ENCODE data around the gene FGGY.
"Not testable (repeated sequence)": the region's sequence is repeated elsewhere in the genome, so short reads cannot be mapped to it uniquely, and the experiment has no call there.

The FGGY gene

GRCh38 chr1:59511476-59512465 is 214.9 kb downstream of the FGGY start:
- DNase-seq (ENCODE audit: low spot score), result no peak

DNA sequence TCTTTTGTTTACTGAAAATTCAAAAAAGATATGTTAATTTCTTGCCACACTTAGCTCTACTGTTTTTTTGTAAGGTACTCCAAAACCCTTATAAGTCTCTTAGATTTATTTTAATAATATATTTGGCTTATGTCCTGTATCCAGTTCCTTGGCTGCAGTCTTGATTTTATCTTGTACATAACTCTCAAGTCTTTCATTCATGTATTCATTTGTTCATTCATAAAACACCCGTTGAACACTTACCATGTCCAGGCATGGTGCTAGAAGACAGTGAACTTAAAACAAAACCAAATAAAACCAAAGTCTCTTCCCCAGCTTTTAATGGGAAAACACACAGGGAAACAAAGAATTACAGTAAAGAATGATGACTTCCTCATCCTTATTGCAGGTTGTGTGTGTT is 215.8 kb downstream of the FGGY start:
- no peak for DNase-seq (ENCODE audit: low spot score)

DNA sequence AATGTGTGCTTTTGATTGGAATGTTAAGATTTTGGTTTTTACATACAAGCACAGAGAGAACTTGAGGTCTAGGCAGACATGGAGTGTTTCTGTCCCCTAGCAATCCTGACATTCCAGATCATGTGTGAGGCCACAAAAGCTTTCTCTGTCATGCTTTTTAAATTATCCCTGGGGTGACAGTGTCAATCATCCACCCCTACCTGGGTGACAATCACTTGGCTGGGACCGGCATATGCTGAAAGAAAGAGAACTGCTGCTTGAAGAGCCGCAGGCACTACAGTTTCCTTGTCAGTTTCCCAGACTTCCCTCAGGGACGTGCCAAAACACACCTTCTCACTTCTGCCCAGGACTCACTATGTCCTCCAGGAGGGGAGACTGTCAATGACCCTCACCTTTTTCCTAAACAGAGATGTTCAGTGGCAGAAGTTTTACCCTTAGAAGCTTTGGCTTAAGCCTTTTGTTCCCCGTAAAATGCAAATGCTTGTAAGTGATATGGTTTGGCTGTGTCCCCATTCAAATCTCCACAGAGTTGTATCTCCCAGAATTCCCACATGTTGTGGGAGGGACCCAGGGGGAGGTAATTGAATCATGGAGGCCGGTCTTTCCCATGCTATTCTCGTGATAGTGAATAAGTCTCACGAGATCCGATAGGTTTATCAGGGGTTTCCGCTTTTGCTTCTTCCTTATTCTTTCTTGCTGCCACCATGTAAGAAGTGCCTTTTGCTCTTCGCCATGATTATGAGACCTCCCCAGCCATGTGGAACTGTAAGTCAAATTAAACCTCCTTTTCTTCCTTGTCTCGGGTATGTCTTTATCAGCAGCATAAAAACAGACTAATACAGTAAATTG is 217.4 kb downstream of the FGGY start:
- no peak for DNase-seq (ENCODE audit: low spot score)

GRCh38 chr1:59516881-59517280 is 220.0 kb downstream of the FGGY start:
- no peak for DNase-seq (ENCODE audit: low spot score)

GRCh38 chr1:59520194-59520593 is 223.3 kb downstream of the FGGY start:
- DNase-seq (ENCODE audit: low spot score), result no peak

- no peak for DNase-seq (ENCODE audit: low spot score)
Measured at GRCh38 chr1:59520827-59521418, 224.0 kb downstream of the FGGY start.

DNA sequence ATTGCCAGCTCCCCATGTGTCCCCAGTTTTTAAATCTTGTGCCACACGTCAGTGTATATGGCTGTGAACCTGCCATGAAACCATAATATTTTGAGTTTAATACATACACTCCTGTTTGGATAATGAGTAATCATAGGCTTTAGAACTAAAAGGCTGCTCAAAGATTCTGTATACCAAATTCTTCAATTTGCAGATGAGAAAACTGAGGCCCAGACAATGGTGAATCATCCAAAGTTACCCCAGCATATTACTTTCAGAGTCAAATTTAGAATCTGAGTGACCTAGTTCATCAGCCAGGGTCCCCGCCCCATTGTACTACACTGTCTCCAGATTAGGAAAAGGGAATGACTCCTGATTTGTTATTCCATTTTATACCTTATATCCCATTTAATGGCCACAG is 224.6 kb downstream of the FGGY start:
- no peak for DNase-seq (ENCODE audit: low spot score)

- no peak for DNase-seq (ENCODE audit: low spot score)
Measured at GRCh38 chr1:59522925-59523505, 226.1 kb downstream of the FGGY start.

DNA sequence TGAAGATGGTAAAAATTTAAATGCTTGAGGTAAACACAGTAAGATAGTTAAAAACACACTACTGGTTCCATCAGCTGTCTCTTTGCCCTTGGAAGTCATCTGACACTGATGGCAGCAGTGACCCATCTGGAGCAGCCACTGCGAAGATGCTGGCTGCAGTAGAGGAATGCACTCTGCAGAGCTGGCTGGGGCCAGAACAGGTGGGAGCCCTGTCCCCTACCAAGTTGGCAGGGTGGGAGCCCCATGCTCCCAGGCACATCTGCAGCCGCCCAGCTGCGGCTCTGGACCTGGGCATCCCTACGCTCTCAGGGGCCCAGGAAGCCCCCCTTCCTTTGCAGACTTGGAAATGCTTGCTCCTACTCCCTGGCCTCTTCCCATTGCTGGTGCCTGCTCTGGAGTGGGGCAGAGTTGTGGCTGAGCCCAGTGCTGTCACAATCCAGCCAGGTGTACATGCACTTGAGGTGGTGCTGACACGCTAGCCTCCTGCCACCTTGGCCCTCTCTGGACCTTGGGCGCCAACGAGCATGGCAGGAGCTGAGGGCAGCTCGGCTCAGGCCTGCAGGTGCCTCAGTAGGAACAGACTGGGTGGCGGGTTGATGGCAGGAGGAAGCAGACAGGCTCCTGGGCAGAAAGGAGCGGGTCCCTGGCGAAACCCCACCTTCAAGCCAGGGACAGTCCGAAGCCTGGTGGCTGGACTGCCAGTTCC is 227.0 kb downstream of the FGGY start:
- no peak for DNase-seq (ENCODE audit: low spot score)

GRCh38 chr1:59526240-59526639 is 229.3 kb downstream of the FGGY start:
- no peak for DNase-seq (ENCODE audit: low spot score)

DNA sequence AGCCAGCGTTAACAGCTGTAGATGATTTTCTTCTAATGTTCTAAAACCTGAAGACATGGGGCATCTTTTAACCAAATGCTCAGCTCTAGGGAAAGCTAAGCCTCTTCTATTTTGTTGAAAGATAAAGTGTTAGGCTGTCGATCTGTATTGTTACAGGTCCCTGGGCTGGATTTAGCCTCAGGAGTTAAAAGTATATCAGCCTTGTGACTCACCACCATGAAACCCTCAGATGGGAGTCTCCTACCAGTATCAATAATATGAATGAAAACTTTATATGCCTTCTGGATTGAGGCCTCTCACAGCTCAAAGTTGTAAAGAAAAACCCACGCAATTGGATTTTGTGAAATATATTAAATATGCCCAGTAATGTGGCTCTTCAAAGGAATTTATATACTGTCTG is 231.6 kb downstream of the FGGY start:
- no peak for DNase-seq (ENCODE audit: low spot score)

DNA sequence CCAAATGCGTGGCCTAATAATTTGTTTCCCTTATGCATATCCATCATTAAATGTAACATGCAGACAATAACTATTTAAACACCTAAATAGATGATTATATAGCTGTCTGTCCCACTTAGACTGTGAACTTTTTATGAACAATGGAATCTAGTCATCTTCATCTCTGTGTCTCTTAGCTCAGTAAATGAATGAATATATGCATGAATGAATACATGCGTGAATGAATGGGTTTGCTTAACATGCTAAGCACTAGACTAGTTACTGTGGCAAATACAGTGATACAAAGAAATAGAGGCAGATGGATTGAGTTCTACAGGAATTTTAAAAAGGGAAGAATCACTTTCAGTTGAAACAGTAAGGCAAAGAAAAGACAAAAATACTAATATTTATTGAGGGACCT is 232.0 kb downstream of the FGGY start:
- DNase-seq (ENCODE audit: low spot score), result no peak

DNA sequence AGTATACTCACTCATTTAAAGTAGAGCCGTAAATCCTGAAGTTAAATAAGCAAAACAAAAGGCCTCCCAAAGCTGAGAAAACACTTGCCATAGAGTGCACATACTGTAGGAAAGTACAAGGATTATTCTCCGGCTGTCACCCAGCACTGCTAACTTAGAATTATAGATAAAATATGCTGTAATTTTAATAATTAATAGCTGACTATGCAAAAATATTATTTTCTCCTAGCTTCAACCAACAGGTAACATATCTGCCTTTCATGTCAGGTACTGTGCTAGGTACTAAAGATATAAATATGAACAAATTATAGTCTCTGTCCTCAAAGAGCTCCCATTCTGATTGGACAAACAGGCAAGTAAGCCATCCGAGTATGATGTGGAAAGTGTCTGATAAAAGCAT is 233.2 kb downstream of the FGGY start:
- DNase-seq (ENCODE audit: low spot score), result no peak

DNA sequence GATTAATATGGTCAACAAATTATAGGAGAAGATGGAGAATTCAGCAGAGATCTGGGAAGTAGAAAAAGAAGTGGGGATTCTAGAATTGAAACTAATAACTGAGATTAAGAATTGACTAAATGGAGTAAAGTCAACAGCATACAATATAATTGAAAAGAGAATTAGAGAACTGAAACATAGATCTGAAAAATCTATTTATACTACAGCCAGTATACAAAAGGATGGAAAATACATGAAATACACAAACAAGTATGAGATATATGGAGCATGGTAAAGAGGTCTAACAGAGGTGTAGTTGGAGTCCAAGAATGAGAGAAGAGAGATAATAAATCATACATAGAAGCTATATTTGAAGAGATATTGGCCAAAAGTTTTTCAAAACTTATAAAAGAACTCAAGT is 235.2 kb downstream of the FGGY start:
- no peak for DNase-seq (ENCODE audit: low spot score)

- DNase-seq (ENCODE audit: low spot score), result not testable (repeated sequence)
Measured at GRCh38 chr1:59538476-59538875, 241.6 kb downstream of the FGGY start.

- no peak for DNase-seq (ENCODE audit: low spot score)
Measured at GRCh38 chr1:59539961-59540681, 243.2 kb downstream of the FGGY start.

GRCh38 chr1:59541161-59541560 is 244.3 kb downstream of the FGGY start:
- DNase-seq (ENCODE audit: low spot score), result no peak

DNA sequence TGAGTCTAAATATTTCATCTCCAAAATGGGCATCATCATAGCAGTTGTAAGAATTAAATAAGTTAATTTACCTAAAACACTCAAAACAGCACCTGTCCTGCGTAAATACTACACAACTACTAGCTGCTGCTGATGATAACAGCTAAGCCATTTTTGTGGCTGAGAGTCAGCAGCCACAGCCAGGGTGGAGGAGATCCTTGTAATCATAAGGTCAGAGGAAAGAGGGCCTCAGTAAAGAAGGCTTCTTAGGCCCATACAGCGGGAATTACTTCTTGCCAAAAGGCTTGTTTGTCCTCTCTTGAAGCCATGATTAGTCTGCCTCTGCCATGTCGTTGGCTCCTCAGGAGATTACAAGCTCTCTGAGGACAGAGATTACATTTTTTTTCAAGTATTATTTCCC is 245.0 kb downstream of the FGGY start:
- DNase-seq (ENCODE audit: low spot score), result no peak

- no peak for DNase-seq (ENCODE audit: low spot score)
Measured at GRCh38 chr1:59543211-59543668, 246.3 kb downstream of the FGGY start.

DNA sequence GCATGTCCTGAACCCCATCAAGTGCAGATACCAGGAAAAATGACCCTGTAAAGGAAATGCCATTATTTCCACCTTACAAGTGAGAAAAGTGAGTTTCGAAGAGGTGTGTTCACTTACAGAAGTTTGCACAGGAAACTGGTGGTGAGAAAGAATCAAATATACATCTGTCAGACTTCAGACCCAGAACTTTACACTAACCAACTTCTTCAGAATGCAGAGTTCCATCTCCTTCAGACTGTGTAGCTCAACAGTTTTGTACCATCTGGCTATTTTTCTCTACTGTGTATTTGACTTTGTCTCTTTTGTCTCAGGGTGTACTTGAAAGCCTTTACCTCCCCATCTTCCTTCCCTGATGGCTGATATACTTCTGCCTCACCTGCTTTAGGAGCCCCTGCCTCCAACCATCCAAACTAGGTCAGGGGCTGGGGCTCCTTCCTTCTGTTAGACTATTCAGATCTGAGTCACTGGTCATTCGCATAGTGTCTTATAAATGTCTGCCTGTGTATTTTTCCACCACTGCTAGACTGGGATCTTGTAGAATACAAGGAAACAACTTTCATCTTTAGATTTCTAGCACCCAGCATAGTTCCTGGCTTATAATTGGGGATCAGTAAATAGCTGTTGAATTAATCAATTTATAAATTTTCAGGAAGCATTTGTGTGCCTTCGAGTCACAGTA is 247.9 kb downstream of the FGGY start:
- no peak for DNase-seq (ENCODE audit: low spot score)

Data from globus pallidus (tissue), 1 donor.